Hepatocyte (in vitro differentiated cells): ENCODE measurements around the gene CEL. TPM values are rescaled to one million over a fixed set of nuclear protein-coding genes. Genes with fewer than 3 reads are reported as not detected.
"Not testable (repeated sequence)": the region's sequence is repeated elsewhere in the genome, so short reads cannot be mapped to it uniquely, and the experiment has no call there.

ENCODE experiments used
- DNase-seq: peaks from one replicate; pipeline ENCODE4 v3.0.0-alpha.2; 2016; ENCODE audit warnings: low spot score
- H2AFZ ChIP-seq: fragments of 200-600 bp; sonication (generic); 2 replicates; pipeline ENCODE4 v1.6.0; 2016; ENCODE audit warnings: antibody characterized with exemption, mild to moderate bottlenecking
- H3K27ac ChIP-seq: fragments of 200-600 bp; sonication (generic); 2 replicates; pipeline ENCODE4 v1.5.1; 2016; ENCODE audit warnings: mild to moderate bottlenecking
- H3K27me3 ChIP-seq: fragments of 200-600 bp; sonication (generic); 2 replicates; pipeline ENCODE4 v1.6.1; 2016
- H3K36me3 ChIP-seq: fragments of 200-600 bp; sonication (generic); replicated peaks from 2 replicates; pipeline ENCODE4 v1.5.1; 2016; ENCODE audit warnings: low read depth; ENCODE audit not compliant: insufficient read depth
- H3K4me1 ChIP-seq: fragments of 200-600 bp; sonication (generic); 2 replicates; pipeline ENCODE4 v1.5.1; 2016; ENCODE audit warnings: mild to moderate bottlenecking, moderate library complexity; ENCODE audit not compliant: insufficient read depth
- H3K4me2 ChIP-seq: fragments of 200-600 bp; sonication (generic); 2 replicates; pipeline ENCODE4 v1.6.0; 2016
- H3K4me3 ChIP-seq: fragments of 200-600 bp; sonication (generic); 2 replicates; pipeline ENCODE4 v1.5.1; 2016; ENCODE audit warnings: mild to moderate bottlenecking
- H3K79me2 ChIP-seq: fragments of 200-600 bp; sonication (generic); 2 replicates; pipeline ENCODE4 v1.6.0; 2017; ENCODE audit warnings: mild to moderate bottlenecking
- H3K9me2 ChIP-seq: fragments of 200-600 bp; sonication (generic); replicated peaks from 2 replicates; pipeline ENCODE4 v1.6.0; 2017; ENCODE audit warnings: mild to moderate bottlenecking; ENCODE audit not compliant: insufficient read depth
- H3K9me3 ChIP-seq: fragments of 200-600 bp; sonication (generic); 2 replicates; pipeline ENCODE4 v1.5.1; 2016; ENCODE audit warnings: low read depth, mild to moderate bottlenecking
- H4K20me1 ChIP-seq: fragments of 200-600 bp; sonication (generic); 2 replicates; pipeline ENCODE4 v1.6.0; 2016; ENCODE audit warnings: mild to moderate bottlenecking; ENCODE audit not compliant: insufficient read depth, poor library complexity, severe bottlenecking
- EZH2 ChIP-seq: fragments of 200-600 bp; sonication (generic); IDR thresholded peaks from 2 replicates; pipeline ENCODE4 v1.6.1; 2016; ENCODE audit warnings: antibody characterized with exemption, mild to moderate bottlenecking, borderline replicate concordance
- EZH2phosphoT487 ChIP-seq: fragments of 200-600 bp; sonication (generic); IDR thresholded peaks from one replicate; pipeline ENCODE4 v1.6.1; 2018; ENCODE audit warnings: antibody characterized with exemption, mild to moderate bottlenecking, low read depth, moderate library complexity; ENCODE audit not compliant: unreplicated experiment, severe bottlenecking
- WGBS: methylation state at CpG from one replicate; pipeline ENCODE4 v1.1.6; 2016; ENCODE audit warnings: low lambda C conversion rate; ENCODE audit errors: missing lambda C conversion rate; 5-methylcytosine and 5-hydroxymethylcytosine counted together
- polyA plus RNA-seq: library from polyadenylated mRNA; unstranded; fragments of >200 nt; fragmentation: Nextera tagmentation; extraction: Ambion mirVana; gene quantifications from 2 replicates; pipeline ENCODE4 v1.2.1, GENCODE V29; 2016
- total RNA-seq: library from RNA; depleted of rRNA; stranded (reverse); fragments of >200 nt; gene quantifications from 2 replicates; pipeline ENCODE4 v1.2.3, GENCODE V29; 2014
- TF ChIP-seq, protein P1 (sequence below): fragments of 200-600 bp; sonication (generic); IDR thresholded peaks from 2 replicates; pipeline ENCODE4 v1.5.1; 2016; ENCODE audit warnings: antibody characterized with exemption, mild to moderate bottlenecking; ENCODE audit not compliant: poor library complexity

Gene CEL
- total and polyA plus RNA-seq, 2 experiments from 2014 or later, result 4.4 to 5.9 TPM

- H3K36me3 ChIP-seq, H2AFZ ChIP-seq, H3K4me3 ChIP-seq, H3K9me3 ChIP-seq, DNase-seq, H3K9me2 ChIP-seq, H3K4me2 ChIP-seq, H3K27me3 ChIP-seq, H3K79me2 ChIP-seq, H3K4me1 ChIP-seq, H4K20me1 ChIP-seq: not testable (repeated sequence)
- peak overlapping the region; percentile 72 for H3K27ac ChIP-seq
- WGBS, result 91% methylated on average over 7 of the region's 12 CpGs
Observed at GRCh38 chr9:133081957-133082644, 20.3 kb downstream of the CEL start.

GRCh38 chr9:133083688-133084087, 21.9 kb downstream of the CEL start:
- WGBS, result 78% methylated on average over 5 of the region's 9 CpGs
- H3K4me3 ChIP-seq, DNase-seq, H3K36me3 ChIP-seq, H3K27me3 ChIP-seq, H2AFZ ChIP-seq, H3K9me2 ChIP-seq, H3K27ac ChIP-seq, H3K4me1 ChIP-seq, H3K79me2 ChIP-seq, H3K9me3 ChIP-seq, H3K4me2 ChIP-seq, H4K20me1 ChIP-seq: not testable (repeated sequence)

DNA sequence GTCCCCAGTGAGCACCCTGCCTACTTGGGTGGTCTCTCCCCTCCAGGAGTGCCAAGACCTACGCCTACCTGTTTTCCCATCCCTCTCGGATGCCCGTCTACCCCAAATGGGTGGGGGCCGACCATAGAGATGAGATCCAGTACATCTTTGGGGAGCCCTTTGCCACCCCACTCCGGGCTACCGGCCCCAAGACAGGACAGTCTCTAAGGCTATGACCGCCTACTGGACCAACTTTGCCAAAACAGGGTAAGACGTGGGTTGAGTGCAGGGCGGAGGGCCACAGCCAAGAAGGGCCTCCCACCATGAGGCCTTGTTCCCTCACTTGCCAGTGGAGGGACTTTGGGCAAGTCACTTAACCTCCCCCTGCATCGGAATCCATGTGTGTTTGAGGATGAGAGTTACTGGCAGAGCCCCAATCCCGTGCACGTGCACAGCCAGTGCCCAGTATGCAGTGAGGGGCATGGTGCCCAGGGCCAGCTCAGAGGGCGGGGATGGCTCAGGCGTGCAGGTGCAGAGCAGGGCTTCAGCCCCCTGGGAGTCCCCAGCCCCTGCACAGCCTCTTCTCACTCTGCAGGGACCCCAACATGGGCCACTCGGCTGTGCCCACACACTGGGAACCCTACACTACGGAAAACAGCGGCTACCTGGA, 24.6 kb downstream of the CEL start:
- DNase-seq, result not testable (repeated sequence)
- 87% methylated on average over 9 of the region's 17 CpGs for WGBS

GRCh38 chr9:133086894-133087293, 25.1 kb downstream of the CEL start:
- no peaks in the 10 kb centered on the region for H3K36me3 ChIP-seq
- TF ChIP-seq, protein P1, sequence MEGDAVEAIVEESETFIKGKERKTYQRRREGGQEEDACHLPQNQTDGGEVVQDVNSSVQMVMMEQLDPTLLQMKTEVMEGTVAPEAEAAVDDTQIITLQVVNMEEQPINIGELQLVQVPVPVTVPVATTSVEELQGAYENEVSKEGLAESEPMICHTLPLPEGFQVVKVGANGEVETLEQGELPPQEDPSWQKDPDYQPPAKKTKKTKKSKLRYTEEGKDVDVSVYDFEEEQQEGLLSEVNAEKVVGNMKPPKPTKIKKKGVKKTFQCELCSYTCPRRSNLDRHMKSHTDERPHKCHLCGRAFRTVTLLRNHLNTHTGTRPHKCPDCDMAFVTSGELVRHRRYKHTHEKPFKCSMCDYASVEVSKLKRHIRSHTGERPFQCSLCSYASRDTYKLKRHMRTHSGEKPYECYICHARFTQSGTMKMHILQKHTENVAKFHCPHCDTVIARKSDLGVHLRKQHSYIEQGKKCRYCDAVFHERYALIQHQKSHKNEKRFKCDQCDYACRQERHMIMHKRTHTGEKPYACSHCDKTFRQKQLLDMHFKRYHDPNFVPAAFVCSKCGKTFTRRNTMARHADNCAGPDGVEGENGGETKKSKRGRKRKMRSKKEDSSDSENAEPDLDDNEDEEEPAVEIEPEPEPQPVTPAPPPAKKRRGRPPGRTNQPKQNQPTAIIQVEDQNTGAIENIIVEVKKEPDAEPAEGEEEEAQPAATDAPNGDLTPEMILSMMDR, result no peak
- TF ChIP-seq EZH2 (no peak), EZH2phosphoT487 (no peak)
- no peaks in the 10 kb centered on the region for H3K9me3 ChIP-seq
- H3K4me1 ChIP-seq, result peaks cover 1% of the 10 kb centered on the region
- H4K20me1 ChIP-seq, result no peaks in the 10 kb centered on the region
- no peak overlapping the region for H3K4me3 ChIP-seq
- no peak overlapping the region for H2AFZ ChIP-seq
- WGBS, result 90% methylated on average over 15 of the region's 15 CpGs
- no peaks in the 10 kb centered on the region for H3K9me2 ChIP-seq
- H3K79me2 ChIP-seq, result no peaks in the 10 kb centered on the region
- H3K27me3 ChIP-seq, result no peaks in the 10 kb centered on the region
- no peak overlapping the region for H3K27ac ChIP-seq
- no peak overlapping the region for H3K4me2 ChIP-seq
- no peak for DNase-seq

More for the DNA sequence above, 24.6 kb downstream of the CEL start:
- not testable (repeated sequence) for H3K27me3 ChIP-seq, H2AFZ ChIP-seq, H3K4me2 ChIP-seq, H3K9me3 ChIP-seq, H3K4me3 ChIP-seq, H3K79me2 ChIP-seq, H3K36me3 ChIP-seq, H4K20me1 ChIP-seq, H3K9me2 ChIP-seq, H3K4me1 ChIP-seq, H3K27ac ChIP-seq

DNA sequence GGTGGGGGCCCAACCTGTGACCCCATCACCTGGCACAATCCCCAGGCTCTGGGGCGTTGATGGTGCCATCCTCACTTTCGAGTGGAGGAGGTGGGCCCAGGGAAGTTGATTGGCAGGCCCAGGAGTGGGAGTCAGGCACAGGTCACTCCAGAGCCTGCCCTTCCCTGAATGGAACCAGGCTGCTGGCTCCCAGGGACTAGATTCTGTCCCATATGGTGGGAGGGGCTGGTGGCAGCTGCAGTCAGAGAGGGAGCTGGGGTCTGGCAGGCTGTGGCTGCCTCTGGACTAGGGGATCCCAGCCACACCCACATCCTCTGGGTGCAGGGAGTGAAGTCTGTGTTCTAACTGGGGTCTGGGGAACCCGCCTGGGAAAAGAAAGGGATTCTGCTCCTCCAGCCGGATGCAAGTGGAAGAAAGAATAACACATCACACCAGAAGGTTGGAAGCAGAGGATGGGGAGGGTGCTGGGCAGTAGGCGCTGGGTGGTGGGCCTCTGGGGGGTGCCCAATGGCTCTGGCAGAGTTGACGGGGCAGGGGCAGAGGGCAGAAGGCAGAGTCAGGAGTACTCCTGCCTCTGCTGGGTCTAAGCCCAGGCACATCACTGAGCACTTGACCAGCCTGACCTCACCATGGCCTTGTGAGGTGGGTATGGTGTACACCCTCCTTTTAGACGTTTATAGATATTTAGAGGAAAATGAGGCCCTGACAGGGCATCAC, 25.8 kb downstream of the CEL start:
- Histone ChIP-seq H3K27ac (no peak overlapping the region), H3K4me1 (no peaks in the 10 kb centered on the region), H3K4me3 (no peak overlapping the region), H3K9me3 (no peaks in the 10 kb centered on the region), H3K9me2 (no peaks in the 10 kb centered on the region), H3K36me3 (no peaks in the 10 kb centered on the region), H3K27me3 (no peaks in the 10 kb centered on the region), H3K79me2 (no peaks in the 10 kb centered on the region), H4K20me1 (no peaks in the 10 kb centered on the region), H3K4me2 (no peak overlapping the region), H2AFZ (no peak overlapping the region)
- WGBS, result 83% methylated on average over 7 of the region's 7 CpGs
- TF ChIP-seq, protein P1, result no peak
- no peak for DNase-seq
